ENCODE results near the gene HINFP. TPM values are rescaled to one million over a fixed set of nuclear protein-coding genes. Genes with fewer than 3 reads are reported as not detected.

The HINFP gene
- total RNA-seq, 1 experiment from 2014 or later: 42.4 TPM

DNA sequence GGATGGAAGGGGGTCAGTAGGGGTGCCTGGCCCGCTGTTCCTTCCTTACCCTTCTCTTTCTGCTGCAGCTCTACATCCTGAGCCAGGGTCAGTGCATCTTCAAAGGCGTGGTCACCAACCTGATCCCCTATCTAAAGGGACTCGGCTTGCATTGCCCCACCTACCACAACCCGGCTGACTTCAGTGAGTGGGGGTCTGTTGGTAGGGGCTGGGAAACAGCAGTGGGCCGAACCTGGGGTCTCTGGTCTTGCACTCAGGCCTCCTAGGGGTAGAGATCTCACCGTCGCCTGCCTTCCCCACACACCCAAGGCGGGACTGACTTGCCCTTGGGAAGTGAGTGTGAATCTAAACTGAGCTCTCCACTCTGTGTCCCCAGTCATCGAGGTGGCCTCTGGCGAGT lies 35.1 kb downstream of the HINFP start:
- TF ChIP-seq, protein P1, sequence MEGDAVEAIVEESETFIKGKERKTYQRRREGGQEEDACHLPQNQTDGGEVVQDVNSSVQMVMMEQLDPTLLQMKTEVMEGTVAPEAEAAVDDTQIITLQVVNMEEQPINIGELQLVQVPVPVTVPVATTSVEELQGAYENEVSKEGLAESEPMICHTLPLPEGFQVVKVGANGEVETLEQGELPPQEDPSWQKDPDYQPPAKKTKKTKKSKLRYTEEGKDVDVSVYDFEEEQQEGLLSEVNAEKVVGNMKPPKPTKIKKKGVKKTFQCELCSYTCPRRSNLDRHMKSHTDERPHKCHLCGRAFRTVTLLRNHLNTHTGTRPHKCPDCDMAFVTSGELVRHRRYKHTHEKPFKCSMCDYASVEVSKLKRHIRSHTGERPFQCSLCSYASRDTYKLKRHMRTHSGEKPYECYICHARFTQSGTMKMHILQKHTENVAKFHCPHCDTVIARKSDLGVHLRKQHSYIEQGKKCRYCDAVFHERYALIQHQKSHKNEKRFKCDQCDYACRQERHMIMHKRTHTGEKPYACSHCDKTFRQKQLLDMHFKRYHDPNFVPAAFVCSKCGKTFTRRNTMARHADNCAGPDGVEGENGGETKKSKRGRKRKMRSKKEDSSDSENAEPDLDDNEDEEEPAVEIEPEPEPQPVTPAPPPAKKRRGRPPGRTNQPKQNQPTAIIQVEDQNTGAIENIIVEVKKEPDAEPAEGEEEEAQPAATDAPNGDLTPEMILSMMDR (conservative IDR thresholded peaks at IDR 0.05): no peak; the same call in 2 of the 3 replicates
- H3K27ac Mint-ChIP-seq: no peak overlapping the region
- H3K4me1 Mint-ChIP-seq: peaks cover 13 to 20% of the 10 kb centered on the region in 2 experiments
- H2BK120ac ChIP-seq (ENCODE audit: low read depth, low read length, poor library complexity, severe bottlenecking): no peak overlapping the region
- H3K18ac ChIP-seq (ENCODE audit: insufficient read length, low read depth, low read length): no peak overlapping the region
- no CpG with 5 or more reads among the region's 10 CpGs for WGBS (ENCODE audit: extremely low coverage, insufficient read length, low lambda C conversion rate)
- no peak overlapping the region for H3K27ac ChIP-seq (ENCODE audit: insufficient read length, low read depth, low read length)
- H3K27me3 Mint-ChIP-seq (ENCODE audit: low read depth): peaks cover 31% of the 10 kb centered on the region
- no peak overlapping the region for H3K4me2 ChIP-seq (ENCODE audit: insufficient read depth, insufficient read length, low read length)
- no peak overlapping the region for H2AK5ac ChIP-seq (ENCODE audit: insufficient read length, low read length)
- no peak overlapping the region for H2BK15ac ChIP-seq (ENCODE audit: low read depth, low read length)
- H3K79me2 ChIP-seq (ENCODE audit: insufficient read depth, low read length): no peaks in the 10 kb centered on the region
- no peak overlapping the region for H3K4ac ChIP-seq (ENCODE audit: low read depth, low read length)
- H4K8ac ChIP-seq (replicated peaks; ENCODE audit: insufficient read length, low read depth, low read length): no peak overlapping the region
- no peak overlapping the region for H3K4me3 Mint-ChIP-seq
- H3K9me3 ChIP-seq (ENCODE audit: control insufficient read depth, low read depth, low read length): no peaks in the 10 kb centered on the region
- H3K23me2 ChIP-seq (ENCODE audit: insufficient read length, low read depth, low read length, poor library complexity, severe bottlenecking): no peaks in the 10 kb centered on the region
- H2BK12ac ChIP-seq (ENCODE audit: insufficient read length, low read depth, low read length): no peak overlapping the region
- H4K20me1 ChIP-seq (ENCODE audit: control insufficient read depth, insufficient read depth, insufficient read length): no peaks in the 10 kb centered on the region
- H3K9ac ChIP-seq (ENCODE audit: extremely low read depth, insufficient read length, low read length): no peak overlapping the region
- H3K56ac ChIP-seq (ENCODE audit: insufficient read length, low read depth, low read length): no peak overlapping the region
- H4K5ac ChIP-seq (ENCODE audit: insufficient read length, low read depth, low read length): no peak overlapping the region
- no peak overlapping the region for H2AFZ ChIP-seq (ENCODE audit: low read length)
- no peak for DNase-seq
- no peaks in the 10 kb centered on the region for H3K9me3 Mint-ChIP-seq
- H2BK20ac ChIP-seq (ENCODE audit: low read depth, low read length, poor library complexity, severe bottlenecking): no peak overlapping the region
- no peaks in the 10 kb centered on the region for H3K27me3 ChIP-seq (ENCODE audit: insufficient read depth, low read length)
- H3K36me3 Mint-ChIP-seq (ENCODE audit: insufficient read depth in 1 of 3, low read depth in 3 of 3): no peaks in the 10 kb centered on the region
- H3K14ac ChIP-seq (ENCODE audit: insufficient read depth, low read length): no peak overlapping the region
- H3K4me1 ChIP-seq (ENCODE audit: insufficient read depth, low read length): no peaks in the 10 kb centered on the region
- no peak overlapping the region for H3T11ph ChIP-seq (ENCODE audit: low read length)
- no peak overlapping the region for H4K91ac ChIP-seq (ENCODE audit: insufficient read length, low read depth, low read length)
- H3K23ac ChIP-seq (ENCODE audit: insufficient read length, low read depth, low read length): no peak overlapping the region
- H3K79me1 ChIP-seq (ENCODE audit: insufficient read depth, low read depth, low read length, poor library complexity, severe bottlenecking): no peaks in the 10 kb centered on the region
- H2BK5ac ChIP-seq (ENCODE audit: insufficient read length, low read length): no peak overlapping the region

Data from H9 (cell line).